HG03135 (cell line): ENCODE measurements around the gene DCAF17.
A peak's percentile ranks its signal among the peaks of the same experiment; 100 is the strongest.
"Not testable (repeated sequence)": the region's sequence is repeated elsewhere in the genome, so short reads cannot be mapped to it uniquely, and the experiment has no call there.

ENCODE experiments used
- ATAC-seq: cut with Tn5 transposase; IDR thresholded peaks from one replicate; pipeline ENCODE4 v1.9.1; 2021; ENCODE audit warnings: mild to moderate bottlenecking, moderate library complexity; ENCODE audit not compliant: unreplicated experiment

The DCAF17 gene

GRCh38 chr2:171512683-171513195, 78.7 kb downstream of the DCAF17 start:
- ATAC-seq: no peak

GRCh38 chr2:171513719-171514160, 79.7 kb downstream of the DCAF17 start:
- no peak for ATAC-seq

- no peak for ATAC-seq
Observed at GRCh38 chr2:171514908-171515582, 81.0 kb downstream of the DCAF17 start.

GRCh38 chr2:171515672-171516298, 81.8 kb downstream of the DCAF17 start:
- no peak for ATAC-seq

- ATAC-seq: no peak
Observed at GRCh38 chr2:171516793-171517192, 82.8 kb downstream of the DCAF17 start.

- ATAC-seq: no peak
Observed at GRCh38 chr2:171520471-171520870, 86.4 kb downstream of the DCAF17 start.

GRCh38 chr2:171521361-171522051, 87.5 kb downstream of the DCAF17 start:
- no peak for ATAC-seq

- ATAC-seq: peak; percentile 42
Observed at GRCh38 chr2:171522052-171522787, 88.2 kb downstream of the DCAF17 start, which contains the start of gene CYBRD1. Gene CYBRD1 (plus strand): TSS chr2:171522474. CDS start chr2:171522546, 72 bp downstream.

GRCh38 chr2:171522788-171523087, 88.7 kb downstream of the DCAF17 start:
- ATAC-seq: peak; percentile 23

- ATAC-seq: peak; percentile 45
Observed at GRCh38 chr2:171523088-171524017, 89.3 kb downstream of the DCAF17 start.

- no peak for ATAC-seq
Observed at GRCh38 chr2:171524018-171524401, 90.0 kb downstream of the DCAF17 start.

- no peak for ATAC-seq
Observed at GRCh38 chr2:171529914-171530313, 95.9 kb downstream of the DCAF17 start.

- no peak for ATAC-seq
Observed at GRCh38 chr2:171530378-171530777, 96.4 kb downstream of the DCAF17 start.

GRCh38 chr2:171530859-171531258, 96.8 kb downstream of the DCAF17 start:
- not testable (repeated sequence) for ATAC-seq

- ATAC-seq: no peak
Observed at GRCh38 chr2:171531291-171531690, 97.3 kb downstream of the DCAF17 start.

- ATAC-seq: no peak
Observed at GRCh38 chr2:171531836-171532450, 97.9 kb downstream of the DCAF17 start.

GRCh38 chr2:171533331-171533730, 99.3 kb downstream of the DCAF17 start:
- no peak for ATAC-seq
